Measurements from ENCODE around the gene CELSR1. TPM values are rescaled to one million over a fixed set of nuclear protein-coding genes. Genes with fewer than 3 reads are reported as not detected.

The CELSR1 gene
- total RNA-seq, 1 donor from 2014 or later = 32.9 TPM

GRCh38 chr22:46312056-46312455 lies 225.4 kb downstream of the CELSR1 start:
- H3K27me3 ChIP-seq = no peaks in the 10 kb centered on the region
- no peak overlapping the region for H3K4me3 ChIP-seq
- H3K36me3 ChIP-seq = no peaks in the 10 kb centered on the region
- no peaks in the 10 kb centered on the region for H3K4me1 ChIP-seq
- no peaks in the 10 kb centered on the region for H3K9me3 ChIP-seq
- TF ChIP-seq POLR2AphosphoS5 (IDR thresholded peaks at IDR 0.05; ENCODE audit: insufficient read depth in 1 of 2, low read depth in 1 of 2) (no peak), CTCF (IDR thresholded peaks at IDR 0.05) (no peak), POLR2A (IDR thresholded peaks at IDR 0.05) (no peak)
- DNase-seq (ENCODE audit: extremely low spot score in 2 of 2) = no peak
- H3K27ac ChIP-seq = no peak overlapping the region
- intact Hi-C loops (cut with DNase I) = no loop called here

Other genes starting within 250 kb of the CELSR1 start
- 2.2 TPM for gene GTSE1, start 240.8 kb downstream of the CELSR1 start, total RNA-seq
- gene TRMU, start 201.9 kb downstream of the CELSR1 start, total RNA-seq = 37.1 TPM
- gene GRAMD4, start 82.8 kb upstream of the CELSR1 start, total RNA-seq = 28.7 TPM
- gene CERK, start 200.6 kb upstream of the CELSR1 start, total RNA-seq = 37.3 TPM
- gene TBC1D22A, start 225.0 kb upstream of the CELSR1 start, total RNA-seq = 38.3 TPM

Data from vagina (tissue), 2 donors.